Breast epithelium (tissue), 3 donors: ENCODE results near the gene MGAT5.

ENCODE experiments used
- POLR2AphosphoS5 ChIP-seq, 3 donors: sonication (generic); formaldehyde crosslinking; IDR thresholded peaks; one replicate each; pipeline ENCODE4 v1.6.1; 2017; ENCODE audit warnings: antibody characterized with exemption in 3 of 3
- TF ChIP-seq, protein P1 (sequence below), 3 donors: fragments of 450-650 bp; IDR thresholded peaks; one replicate each; pipeline ENCODE4 v1.5.1; 2016 to 2017; ENCODE audit warnings: antibody characterized with exemption in 3 of 3, mild to moderate bottlenecking in 3 of 3, moderate library complexity in 3 of 3

DNA sequence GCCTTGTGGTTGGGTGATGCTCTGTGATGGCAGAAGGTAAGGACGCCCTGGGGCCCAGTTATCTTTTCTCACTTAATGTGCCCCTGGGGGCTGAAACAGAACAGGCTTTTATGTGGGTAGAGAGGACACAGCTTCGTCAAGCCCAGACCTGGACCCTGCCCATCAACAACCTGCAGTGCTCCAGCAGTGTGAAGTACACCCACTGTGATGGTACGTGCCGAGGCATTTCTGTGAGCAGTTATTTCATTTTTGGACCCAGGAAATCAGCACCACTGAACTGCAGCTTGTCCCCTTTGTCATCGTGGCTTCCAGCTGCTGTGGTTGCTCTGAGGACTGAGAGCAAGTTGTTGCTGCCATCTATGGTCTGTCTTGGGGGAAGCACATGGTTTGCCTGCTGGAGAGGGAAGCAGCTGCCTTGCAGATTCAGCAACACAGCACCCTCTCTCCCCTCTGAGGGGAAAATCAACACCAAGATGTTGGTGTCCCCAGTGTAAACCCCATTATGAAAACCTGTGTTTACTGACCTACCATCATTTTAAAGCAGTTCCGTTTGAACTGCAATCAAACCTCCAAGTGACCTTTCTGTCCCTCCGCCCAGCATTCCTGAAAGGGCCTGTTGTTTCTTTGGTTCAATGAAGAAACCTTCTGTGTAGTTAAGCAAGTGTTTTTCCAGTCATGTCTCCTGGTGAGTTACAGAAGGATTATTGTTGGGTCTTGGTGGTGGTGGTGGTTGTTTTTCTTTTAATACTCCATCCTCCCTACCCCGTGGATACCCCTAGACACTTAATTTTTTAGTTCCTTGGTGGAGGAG lies 158.2 kb downstream of the MGAT5 start:
- TF ChIP-seq, protein P1, sequence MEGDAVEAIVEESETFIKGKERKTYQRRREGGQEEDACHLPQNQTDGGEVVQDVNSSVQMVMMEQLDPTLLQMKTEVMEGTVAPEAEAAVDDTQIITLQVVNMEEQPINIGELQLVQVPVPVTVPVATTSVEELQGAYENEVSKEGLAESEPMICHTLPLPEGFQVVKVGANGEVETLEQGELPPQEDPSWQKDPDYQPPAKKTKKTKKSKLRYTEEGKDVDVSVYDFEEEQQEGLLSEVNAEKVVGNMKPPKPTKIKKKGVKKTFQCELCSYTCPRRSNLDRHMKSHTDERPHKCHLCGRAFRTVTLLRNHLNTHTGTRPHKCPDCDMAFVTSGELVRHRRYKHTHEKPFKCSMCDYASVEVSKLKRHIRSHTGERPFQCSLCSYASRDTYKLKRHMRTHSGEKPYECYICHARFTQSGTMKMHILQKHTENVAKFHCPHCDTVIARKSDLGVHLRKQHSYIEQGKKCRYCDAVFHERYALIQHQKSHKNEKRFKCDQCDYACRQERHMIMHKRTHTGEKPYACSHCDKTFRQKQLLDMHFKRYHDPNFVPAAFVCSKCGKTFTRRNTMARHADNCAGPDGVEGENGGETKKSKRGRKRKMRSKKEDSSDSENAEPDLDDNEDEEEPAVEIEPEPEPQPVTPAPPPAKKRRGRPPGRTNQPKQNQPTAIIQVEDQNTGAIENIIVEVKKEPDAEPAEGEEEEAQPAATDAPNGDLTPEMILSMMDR (IDR thresholded peaks at IDR 0.05) = peak in 2 of 3 donors; percentile 64 to 66
- peak in 1 of 3 donors; percentile 54 for TF ChIP-seq POLR2AphosphoS5 (IDR thresholded peaks at IDR 0.05)
